ENCODE results near the gene MALAT1.

The MALAT1 gene

GRCh38 chr11:65524014-65524740 lies 25.3 kb downstream of the MALAT1 start:
- Histone ChIP-seq H3K27ac (ENCODE audit: low read length, poor library complexity, severe bottlenecking) (no peak overlapping the region), H3K4me1 (ENCODE audit: control insufficient read depth, insufficient read depth, low read depth, low read length) (peaks cover 34% of the 10 kb centered on the region), H3K9me3 (ENCODE audit: control insufficient read depth, low read length) (no peaks in the 10 kb centered on the region), H4K8ac (ENCODE audit: low read length) (peak overlapping the region; percentile 0), H2BK15ac (ENCODE audit: low read depth, poor library complexity, severe bottlenecking) (peak overlapping the region; percentile 73), H3K9ac (ENCODE audit: low read length) (peak overlapping the region; percentile 81), H3K4ac (ENCODE audit: low read depth in 1 of 2, low read length in 2 of 2) (peak overlapping the region; percentile 3 to 79), H2BK12ac (ENCODE audit: low read length in 2 of 2) (peak overlapping the region; percentile 14 to 95), H3K14ac (ENCODE audit: low read length in 2 of 2) (peak overlapping the region in 1 of 2 experiments; percentile 93), H3K4me3 (ENCODE audit: insufficient read depth in 1 of 2, low read depth in 1 of 2, low read length in 2 of 2) (peak overlapping the region in 1 of 2 experiments; percentile 78), H3K79me1 (replicated peaks; ENCODE audit: low read length, poor library complexity, severe bottlenecking) (peaks cover 17% of the 10 kb centered on the region), H3K36me3 (ENCODE audit: control insufficient read depth in 1 of 2, insufficient read depth in 2 of 2, low read depth in 1 of 2, low read length in 2 of 2) (peaks cover 28 to 29% of the 10 kb centered on the region in 2 experiments), H4K91ac (ENCODE audit: low read length) (peak overlapping the region; percentile 0), H2BK120ac (ENCODE audit: low read depth, low read length) (peak overlapping the region; percentile 42), H3K18ac (ENCODE audit: low read depth in 1 of 2, low read length in 2 of 2) (peak overlapping the region; percentile 60 to 94), H3K4me2 (ENCODE audit: low read length, poor library complexity, severe bottlenecking) (peak overlapping the region; percentile 57), H3K23ac (ENCODE audit: low read length in 2 of 2) (peak overlapping the region in 1 of 2 experiments; percentile 72), H3K27me3 (ENCODE audit: control insufficient read depth in 1 of 2, insufficient read depth in 1 of 2, low read length in 2 of 2) (no peaks in the 10 kb centered on the region), H2BK5ac (ENCODE audit: low read depth, low read length, poor library complexity, severe bottlenecking) (peak overlapping the region; percentile 20), H2AK5ac (ENCODE audit: low read length, severe bottlenecking) (peak overlapping the region; percentile 4), H2AFZ (ENCODE audit: low read depth, low read length) (peak overlapping the region; percentile 57)
- no peak for DNase-seq
- WGBS = 80% methylated on average over 11 of the region's 12 CpGs

GRCh38 chr11:65524741-65525545 lies 26.1 kb downstream of the MALAT1 start, which contains the start of gene SCYL1:
SCYL1 (plus strand) TSS chr11:65525083; CDS start chr11:65525154, 71 bp downstream.
- Histone ChIP-seq H2AFZ (ENCODE audit: low read depth, low read length) (peak within 1 kb of the TSS; percentile 57), H3K18ac (ENCODE audit: low read depth in 1 of 2, low read length in 2 of 2) (peak within 1 kb of the TSS; percentile 60 to 99), H3K27me3 (ENCODE audit: control insufficient read depth in 1 of 2, insufficient read depth in 1 of 2, low read length in 2 of 2) (no peaks in the 10 kb centered on the region), H4K8ac (ENCODE audit: low read length) (peak within 1 kb of the TSS; percentile 59), H2BK15ac (ENCODE audit: low read depth, poor library complexity, severe bottlenecking) (peak within 1 kb of the TSS; percentile 73), H3K23ac (ENCODE audit: low read length in 2 of 2) (peak within 1 kb of the TSS; percentile 72 to 73), H3K9me3 (ENCODE audit: control insufficient read depth, low read length) (no peaks in the 10 kb centered on the region), H3K9ac (ENCODE audit: low read length) (peak within 1 kb of the TSS; percentile 98), H3K27ac (ENCODE audit: low read length, poor library complexity, severe bottlenecking) (peak within 1 kb of the TSS; percentile 10), H3K4me3 (ENCODE audit: insufficient read depth in 1 of 2, low read depth in 1 of 2, low read length in 2 of 2) (peak within 1 kb of the TSS; percentile 97 to 98), H3K4me1 (ENCODE audit: control insufficient read depth, insufficient read depth, low read depth, low read length) (peaks cover 37% of the 10 kb centered on the region), H2BK12ac (ENCODE audit: low read length in 2 of 2) (peak within 1 kb of the TSS; percentile 14 to 95), H4K91ac (ENCODE audit: low read length) (peak within 1 kb of the TSS; percentile 97), H3K36me3 (ENCODE audit: control insufficient read depth in 1 of 2, insufficient read depth in 2 of 2, low read depth in 1 of 2, low read length in 2 of 2) (peaks cover 35 to 36% of the 10 kb centered on the region in 2 experiments), H3K14ac (ENCODE audit: low read length in 2 of 2) (peak within 1 kb of the TSS in 1 of 2 experiments; percentile 93), H2BK120ac (ENCODE audit: low read depth, low read length) (peak within 1 kb of the TSS; percentile 80), H2BK5ac (ENCODE audit: low read depth, low read length, poor library complexity, severe bottlenecking) (peak within 1 kb of the TSS; percentile 93), H3K4ac (ENCODE audit: low read depth in 1 of 2, low read length in 2 of 2) (peak within 1 kb of the TSS; percentile 95 to 98), H2AK5ac (ENCODE audit: low read length, severe bottlenecking) (peak within 1 kb of the TSS; percentile 57), H3K79me1 (replicated peaks; ENCODE audit: low read length, poor library complexity, severe bottlenecking) (peaks cover 23% of the 10 kb centered on the region), H3K4me2 (ENCODE audit: low read length, poor library complexity, severe bottlenecking) (peak within 1 kb of the TSS; percentile 88)
- under 1% methylated on average over 57 of the region's 82 CpGs for WGBS
- DNase-seq = peak; percentile 74

- Histone ChIP-seq H3K4ac (ENCODE audit: low read depth in 1 of 2, low read length in 2 of 2) (peak overlapping the region; percentile 95 to 98), H3K79me1 (replicated peaks; ENCODE audit: low read length, poor library complexity, severe bottlenecking) (peaks cover 28% of the 10 kb centered on the region), H3K27ac (ENCODE audit: low read length, poor library complexity, severe bottlenecking) (peak overlapping the region; percentile 10), H3K18ac (ENCODE audit: low read depth in 1 of 2, low read length in 2 of 2) (peak overlapping the region; percentile 58 to 99), H4K8ac (ENCODE audit: low read length) (peak overlapping the region; percentile 59), H3K9me3 (ENCODE audit: control insufficient read depth, low read length) (no peaks in the 10 kb centered on the region), H3K14ac (ENCODE audit: low read length in 2 of 2) (peak overlapping the region in 1 of 2 experiments; percentile 86), H2BK120ac (ENCODE audit: low read depth, low read length) (peak overlapping the region; percentile 80), H2AK5ac (ENCODE audit: low read length, severe bottlenecking) (peak overlapping the region; percentile 57), H2BK12ac (ENCODE audit: low read length in 2 of 2) (peak overlapping the region in 1 of 2 experiments; percentile 45), H2AFZ (ENCODE audit: low read depth, low read length) (peak overlapping the region; percentile 23), H3K4me3 (ENCODE audit: insufficient read depth in 1 of 2, low read depth in 1 of 2, low read length in 2 of 2) (peak overlapping the region; percentile 97 to 98), H4K91ac (ENCODE audit: low read length) (peak overlapping the region; percentile 97), H3K9ac (ENCODE audit: low read length) (peak overlapping the region; percentile 98), H3K4me1 (ENCODE audit: control insufficient read depth, insufficient read depth, low read depth, low read length) (peaks cover 37% of the 10 kb centered on the region), H2BK5ac (ENCODE audit: low read depth, low read length, poor library complexity, severe bottlenecking) (no peak overlapping the region), H3K27me3 (ENCODE audit: control insufficient read depth in 1 of 2, insufficient read depth in 1 of 2, low read length in 2 of 2) (no peaks in the 10 kb centered on the region), H2BK15ac (ENCODE audit: low read depth, poor library complexity, severe bottlenecking) (no peak overlapping the region), H3K4me2 (ENCODE audit: low read length, poor library complexity, severe bottlenecking) (peak overlapping the region; percentile 88), H3K23ac (ENCODE audit: low read length in 2 of 2) (peak overlapping the region; percentile 2 to 73), H3K36me3 (ENCODE audit: control insufficient read depth in 1 of 2, insufficient read depth in 2 of 2, low read depth in 1 of 2, low read length in 2 of 2) (peaks cover 44% of the 10 kb centered on the region in 2 experiments)
- WGBS = 63% methylated on average over 30 of the region's 31 CpGs
- no peak for DNase-seq
Observed at GRCh38 chr11:65525546-65526480, 27.0 kb downstream of the MALAT1 start.

Data from mesenchymal stem cell (in vitro differentiated cells and primary cell).